Uterus (tissue), 2 donors: ENCODE results near the gene TOX2.

Experiments
- POLR2A ChIP-seq, 2 donors: fragments of 450-650 bp; IDR thresholded peaks; one replicate each; pipeline ENCODE4 v1.6.1; 2016; ENCODE audit warnings: antibody characterized with exemption in 2 of 2, mild to moderate bottlenecking in 1 of 2, moderate library complexity in 1 of 2
- TF ChIP-seq, protein P1 (sequence below), 4 experiments: fragments of 200-600 bp in 2 of 4; fragments of 450-650 bp in 2 of 4; sonication (generic) in 2 of 4; IDR thresholded peaks; one replicate each; pipeline ENCODE4 v1.5.1; 2016 to 2019; ENCODE audit warnings: antibody characterized with exemption in 4 of 4, mild to moderate bottlenecking in 2 of 4, moderate library complexity in 1 of 4

DNA sequence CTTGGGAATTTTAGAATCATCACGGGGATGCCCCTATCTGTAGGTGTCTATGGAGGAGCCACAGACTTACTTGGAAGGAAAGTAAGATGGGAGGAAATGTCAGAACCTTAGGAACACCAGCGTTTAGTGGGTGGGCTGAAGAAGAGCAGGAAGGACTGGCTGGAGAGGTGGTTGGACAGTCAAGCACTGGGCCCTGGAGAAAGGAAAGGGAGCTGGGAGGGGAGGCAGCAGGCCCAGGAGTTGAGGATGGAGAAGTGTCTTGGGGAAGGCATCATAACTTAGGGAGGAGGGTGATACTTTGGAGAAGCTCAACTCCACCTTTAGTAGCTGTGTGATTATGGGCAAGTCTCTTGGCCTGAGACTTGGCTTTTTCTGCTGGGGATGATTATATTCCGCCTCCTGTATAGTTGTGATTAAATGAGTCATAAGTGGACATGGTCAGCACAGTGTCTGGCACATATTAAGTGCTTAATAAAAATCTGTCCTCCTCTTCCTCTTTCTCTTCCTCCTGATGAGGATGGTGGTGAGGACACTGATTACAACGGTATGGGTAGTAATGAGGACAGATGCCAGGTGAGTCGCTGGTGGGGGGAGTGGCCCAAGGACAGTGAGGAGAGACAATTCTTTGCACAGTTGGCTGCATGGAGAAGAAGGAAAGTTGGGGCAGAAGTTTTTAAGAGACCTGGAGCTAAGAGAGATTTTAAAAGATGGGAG is 125.7 kb downstream of the TOX2 start:
- TF ChIP-seq, protein P1, sequence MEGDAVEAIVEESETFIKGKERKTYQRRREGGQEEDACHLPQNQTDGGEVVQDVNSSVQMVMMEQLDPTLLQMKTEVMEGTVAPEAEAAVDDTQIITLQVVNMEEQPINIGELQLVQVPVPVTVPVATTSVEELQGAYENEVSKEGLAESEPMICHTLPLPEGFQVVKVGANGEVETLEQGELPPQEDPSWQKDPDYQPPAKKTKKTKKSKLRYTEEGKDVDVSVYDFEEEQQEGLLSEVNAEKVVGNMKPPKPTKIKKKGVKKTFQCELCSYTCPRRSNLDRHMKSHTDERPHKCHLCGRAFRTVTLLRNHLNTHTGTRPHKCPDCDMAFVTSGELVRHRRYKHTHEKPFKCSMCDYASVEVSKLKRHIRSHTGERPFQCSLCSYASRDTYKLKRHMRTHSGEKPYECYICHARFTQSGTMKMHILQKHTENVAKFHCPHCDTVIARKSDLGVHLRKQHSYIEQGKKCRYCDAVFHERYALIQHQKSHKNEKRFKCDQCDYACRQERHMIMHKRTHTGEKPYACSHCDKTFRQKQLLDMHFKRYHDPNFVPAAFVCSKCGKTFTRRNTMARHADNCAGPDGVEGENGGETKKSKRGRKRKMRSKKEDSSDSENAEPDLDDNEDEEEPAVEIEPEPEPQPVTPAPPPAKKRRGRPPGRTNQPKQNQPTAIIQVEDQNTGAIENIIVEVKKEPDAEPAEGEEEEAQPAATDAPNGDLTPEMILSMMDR (IDR thresholded peaks at IDR 0.05): no peak
- TF ChIP-seq POLR2A (IDR thresholded peaks at IDR 0.05): no peak
